Measurements from ENCODE around the gene ULBP3. TPM values are rescaled to one million over a fixed set of nuclear protein-coding genes. Genes with fewer than 3 reads are reported as not detected.

ULBP3 gene
- total and polyA plus RNA-seq, 7 experiments from 2014 or later, result 0.27 to 1.5 (median 0.39) TPM; not detected in 3

DNA sequence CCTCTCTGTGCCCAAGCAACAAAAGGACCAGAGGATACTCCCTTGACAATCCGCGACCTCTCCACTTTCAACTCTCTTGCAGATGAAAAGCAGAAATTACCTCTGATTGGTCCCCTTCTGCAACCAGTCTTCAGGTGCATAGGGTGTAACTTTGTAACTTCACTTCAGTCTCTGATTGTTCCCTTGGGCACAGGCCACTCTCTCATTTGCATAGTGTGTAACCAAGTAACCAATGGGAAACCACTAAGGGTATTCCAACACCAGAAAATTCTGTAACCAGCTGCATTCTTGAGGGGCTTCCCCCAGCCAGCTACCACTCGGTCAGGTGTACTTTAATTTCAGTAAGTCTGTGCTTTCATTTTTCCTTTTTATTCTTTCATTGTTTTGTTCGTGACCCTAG lies 39.2 kb downstream of the ULBP3 start:
- no peak overlapping the region for H3K4me3 ChIP-seq (ENCODE audit: low read length)
- ATAC-seq (no peak), DNase-seq (no peak)
- peaks cover 0 to 11% of the 10 kb centered on the region in 2 donors for H3K27me3 ChIP-seq (ENCODE audit: control insufficient read depth in 2 of 2, insufficient read depth in 2 of 2, low read length in 2 of 2)
- H3K9me3 ChIP-seq (ENCODE audit: control insufficient read depth in 2 of 3, low read length in 3 of 3), result no peaks in the 10 kb centered on the region
- intact Hi-C loops (cut with micrococcal nuclease), result no loop called here
- ChIA-PET POLR2A (no interaction called here), CTCF (no interaction called here)
- peaks cover 0 to 4% (median 0%) of the 10 kb centered on the region in 5 donors for H3K36me3 Mint-ChIP-seq
- no peak overlapping the region for H3K27ac Mint-ChIP-seq
- peaks cover 46 to 78% (median 53%) of the 10 kb centered on the region in 5 donors for H3K27me3 Mint-ChIP-seq
- no peak overlapping the region for H3K27ac ChIP-seq (ENCODE audit: low read depth, low read length)
- H3K4me3 Mint-ChIP-seq, result no peak overlapping the region
- no peaks in the 10 kb centered on the region for H3K4me1 ChIP-seq (ENCODE audit: control insufficient read depth in 2 of 2, insufficient read depth in 2 of 2, low read length in 2 of 2)
- no peaks in the 10 kb centered on the region for H3K36me3 ChIP-seq (ENCODE audit: control insufficient read depth in 2 of 3, insufficient read depth in 3 of 3, low read length in 3 of 3)
- peaks cover 6 to 14% (median 9%) of the 10 kb centered on the region in 7 donors for H3K4me1 Mint-ChIP-seq
- peaks cover 0 to 1% (median 0%) of the 10 kb centered on the region in 11 donors for H3K9me3 Mint-ChIP-seq

- ATAC-seq (no peak), DNase-seq (no peak)
- Histone ChIP-seq H3K4me3 (ENCODE audit: low read length) (no peak overlapping the region), H3K9me3 (ENCODE audit: control insufficient read depth in 2 of 3, low read length in 3 of 3) (no peaks in the 10 kb centered on the region), H3K27ac (ENCODE audit: low read depth, low read length) (no peak overlapping the region), H3K4me1 (ENCODE audit: control insufficient read depth in 2 of 2, insufficient read depth in 2 of 2, low read length in 2 of 2) (no peaks in the 10 kb centered on the region), H3K27me3 (ENCODE audit: control insufficient read depth in 2 of 2, insufficient read depth in 2 of 2, low read length in 2 of 2) (peaks cover 0 to 11% of the 10 kb centered on the region in 2 donors), H3K36me3 (ENCODE audit: control insufficient read depth in 2 of 3, insufficient read depth in 3 of 3, low read length in 3 of 3) (no peaks in the 10 kb centered on the region)
- H3K9me3 Mint-ChIP-seq, result peaks cover 0 to 1% (median 0%) of the 10 kb centered on the region in 11 donors
- no peaks in the 10 kb centered on the region for H3K36me3 Mint-ChIP-seq
- peaks cover 6 to 14% (median 9%) of the 10 kb centered on the region in 7 donors for H3K4me1 Mint-ChIP-seq
- H3K27ac Mint-ChIP-seq, result no peak overlapping the region
- ChIA-PET POLR2A (no interaction called here), CTCF (no interaction called here)
- intact Hi-C loops (cut with micrococcal nuclease), result no loop called here
- peaks cover 41 to 78% (median 53%) of the 10 kb centered on the region in 5 donors for H3K27me3 Mint-ChIP-seq
- H3K4me3 Mint-ChIP-seq, result no peak overlapping the region
Measured at GRCh38 chr6:150029276-150029675, 39.6 kb downstream of the ULBP3 start.

- Mint-ChIP-seq H3K9me3 (peaks cover 0 to 1% (median 0%) of the 10 kb centered on the region in 11 donors), H3K4me1 (peaks cover 6 to 14% (median 9%) of the 10 kb centered on the region in 7 donors), H3K27me3 (peaks cover 42 to 78% (median 53%) of the 10 kb centered on the region in 5 donors), H3K4me3 (no peak overlapping the region), H3K36me3 (no peaks in the 10 kb centered on the region), H3K27ac (no peak overlapping the region)
- no peaks in the 10 kb centered on the region for H3K9me3 ChIP-seq (ENCODE audit: control insufficient read depth in 2 of 3, low read length in 3 of 3)
- ATAC-seq (no peak), DNase-seq (no peak)
- no peak overlapping the region for H3K27ac ChIP-seq (ENCODE audit: low read depth, low read length)
- intact Hi-C loops (cut with micrococcal nuclease), result no loop called here
- H3K27me3 ChIP-seq (ENCODE audit: control insufficient read depth in 2 of 2, insufficient read depth in 2 of 2, low read length in 2 of 2), result peaks cover 0 to 11% of the 10 kb centered on the region in 2 donors
- H3K4me3 ChIP-seq (ENCODE audit: low read length), result no peak overlapping the region
- H3K4me1 ChIP-seq (ENCODE audit: control insufficient read depth in 2 of 2, insufficient read depth in 2 of 2, low read length in 2 of 2), result no peaks in the 10 kb centered on the region
- no peaks in the 10 kb centered on the region for H3K36me3 ChIP-seq (ENCODE audit: control insufficient read depth in 2 of 3, insufficient read depth in 3 of 3, low read length in 3 of 3)
- ChIA-PET POLR2A (no interaction called here), CTCF (no interaction called here)
Measured at GRCh38 chr6:150028799-150029198, 40.1 kb downstream of the ULBP3 start.

DNA sequence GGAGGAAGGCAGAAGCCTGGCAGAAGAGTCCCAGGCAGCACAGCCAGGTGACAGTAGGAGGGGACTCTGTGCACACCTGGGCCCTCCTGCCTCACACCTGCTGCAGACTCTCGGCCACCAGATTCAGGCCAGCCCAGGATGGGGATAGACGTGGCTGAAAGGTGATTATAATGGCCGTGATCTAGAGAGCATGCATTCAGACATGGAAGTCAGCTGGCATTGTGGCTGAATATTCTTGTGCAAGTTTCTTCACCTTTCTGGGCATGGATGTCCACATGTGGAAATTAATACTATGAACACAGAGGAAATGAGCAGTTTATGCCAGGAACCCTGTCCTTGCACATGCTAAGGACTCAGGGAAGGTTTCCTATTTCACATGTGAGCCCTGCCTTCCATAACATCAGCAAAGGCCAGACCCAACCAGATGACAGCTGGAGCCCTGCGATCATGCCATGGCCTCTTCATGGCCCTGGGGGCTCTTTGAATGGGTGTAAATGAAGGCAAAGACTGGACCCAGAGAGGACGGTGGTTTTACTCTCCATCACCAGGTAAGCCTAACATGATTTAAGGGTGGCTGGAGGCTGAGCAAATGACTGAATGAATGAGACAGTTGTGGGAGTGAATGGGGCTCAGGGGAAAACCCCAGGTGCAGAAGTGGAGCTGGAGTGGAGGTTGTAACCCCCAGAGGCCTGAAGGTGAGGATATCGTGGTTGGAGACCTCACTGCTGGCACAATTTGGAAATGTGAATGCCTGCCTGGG lies 40.9 kb downstream of the ULBP3 start:
- Mint-ChIP-seq H3K4me3 (no peak overlapping the region), H3K27ac (no peak overlapping the region), H3K27me3 (peaks cover 38 to 77% (median 58%) of the 10 kb centered on the region in 5 donors), H3K9me3 (peaks cover 0 to 1% (median 0%) of the 10 kb centered on the region in 11 donors), H3K4me1 (peaks cover 6 to 14% (median 9%) of the 10 kb centered on the region in 7 donors), H3K36me3 (no peaks in the 10 kb centered on the region)
- peaks cover 0 to 11% of the 10 kb centered on the region in 2 donors for H3K27me3 ChIP-seq (ENCODE audit: control insufficient read depth in 2 of 2, insufficient read depth in 2 of 2, low read length in 2 of 2)
- H3K36me3 ChIP-seq (ENCODE audit: control insufficient read depth in 2 of 3, insufficient read depth in 3 of 3, low read length in 3 of 3), result no peaks in the 10 kb centered on the region
- DNase-seq, result no peak
- ChIA-PET POLR2A (no interaction called here), CTCF (no interaction called here)
- intact Hi-C loops (cut with micrococcal nuclease), result no loop called here
- ATAC-seq, result no peak
- H3K4me3 ChIP-seq (ENCODE audit: low read length), result no peak overlapping the region
- H3K9me3 ChIP-seq (ENCODE audit: control insufficient read depth in 2 of 3, low read length in 3 of 3), result no peaks in the 10 kb centered on the region
- H3K27ac ChIP-seq (ENCODE audit: low read depth, low read length), result no peak overlapping the region
- no peaks in the 10 kb centered on the region for H3K4me1 ChIP-seq (ENCODE audit: control insufficient read depth in 2 of 2, insufficient read depth in 2 of 2, low read length in 2 of 2)

GRCh38 chr6:150026976-150027805 lies 41.7 kb downstream of the ULBP3 start:
- peaks cover 6 to 14% (median 9%) of the 10 kb centered on the region in 7 donors for H3K4me1 Mint-ChIP-seq
- H3K4me1 ChIP-seq (ENCODE audit: control insufficient read depth in 2 of 2, insufficient read depth in 2 of 2, low read length in 2 of 2), result no peaks in the 10 kb centered on the region
- no peak for DNase-seq
- peaks cover 0 to 11% of the 10 kb centered on the region in 2 donors for H3K27me3 ChIP-seq (ENCODE audit: control insufficient read depth in 2 of 2, insufficient read depth in 2 of 2, low read length in 2 of 2)
- no peak overlapping the region for H3K27ac ChIP-seq (ENCODE audit: low read depth, low read length)
- H3K36me3 ChIP-seq (ENCODE audit: control insufficient read depth in 2 of 3, insufficient read depth in 3 of 3, low read length in 3 of 3), result no peaks in the 10 kb centered on the region
- H3K9me3 Mint-ChIP-seq, result peaks cover 0 to 1% (median 0%) of the 10 kb centered on the region in 11 donors
- no peak for ATAC-seq
- intact Hi-C loops (cut with micrococcal nuclease), result no loop called here
- no peak overlapping the region for H3K4me3 ChIP-seq (ENCODE audit: low read length)
- ChIA-PET POLR2A (no interaction called here), CTCF (no interaction called here)
- no peak overlapping the region for H3K4me3 Mint-ChIP-seq
- no peaks in the 10 kb centered on the region for H3K36me3 Mint-ChIP-seq
- peaks cover 35 to 74% (median 55%) of the 10 kb centered on the region in 5 donors for H3K27me3 Mint-ChIP-seq
- no peak overlapping the region for H3K27ac Mint-ChIP-seq
- no peaks in the 10 kb centered on the region for H3K9me3 ChIP-seq (ENCODE audit: control insufficient read depth in 2 of 3, low read length in 3 of 3)

- CTCF ChIA-PET, result no interaction called here
Measured at GRCh38 chr6:150025201-150025917, 43.6 kb downstream of the ULBP3 start, which contains the start of gene RAET1L. RAET1L (minus strand) TSS chr6:150025532; CDS start chr6:150025471, 61 bp downstream.

More at GRCh38 chr6:150025201-150025917, 43.6 kb downstream of the ULBP3 start, which contains the start of gene RAET1L:
- ATAC-seq, result peak; percentile 33
- peaks cover 6 to 14% (median 9%) of the 10 kb centered on the region in 7 donors for H3K4me1 Mint-ChIP-seq
- no peaks in the 10 kb centered on the region for H3K36me3 ChIP-seq (ENCODE audit: control insufficient read depth in 2 of 3, insufficient read depth in 3 of 3, low read length in 3 of 3)
- H3K9me3 Mint-ChIP-seq, result peaks cover 0 to 1% (median 0%) of the 10 kb centered on the region in 11 donors
- H3K4me3 ChIP-seq (ENCODE audit: low read length), result no peak within 1 kb of the TSS
- no peaks in the 10 kb centered on the region for H3K36me3 Mint-ChIP-seq
- peaks cover 38 to 71% (median 55%) of the 10 kb centered on the region in 5 donors for H3K27me3 Mint-ChIP-seq
- POLR2A ChIA-PET, result no interaction called here
- H3K27ac ChIP-seq (ENCODE audit: low read depth, low read length), result no peak within 1 kb of the TSS
- no peak for DNase-seq
- intact Hi-C loops (cut with micrococcal nuclease), result no loop called here
- H3K9me3 ChIP-seq (ENCODE audit: control insufficient read depth in 2 of 3, low read length in 3 of 3), result no peaks in the 10 kb centered on the region
- H3K27ac Mint-ChIP-seq, result no peak within 1 kb of the TSS
- H3K27me3 ChIP-seq (ENCODE audit: control insufficient read depth in 2 of 2, insufficient read depth in 2 of 2, low read length in 2 of 2), result peaks cover 0 to 11% of the 10 kb centered on the region in 2 donors
- H3K4me3 Mint-ChIP-seq, result peak within 1 kb of the TSS in 8 of 10 donors; percentile 1 to 66 (median 42)
- H3K4me1 ChIP-seq (ENCODE audit: control insufficient read depth in 2 of 2, insufficient read depth in 2 of 2, low read length in 2 of 2), result no peaks in the 10 kb centered on the region
